Activated naive CD8-positive, alpha-beta T cell treated with anti-CD3 and anti-CD28 coated beads, Interleukin-2, amount 10 ng/mL, durations not matched to agents 7 days and 5 days (primary cell): Measurements from ENCODE around the gene BCL6. TPM values are rescaled to one million over a fixed set of nuclear protein-coding genes. Genes with fewer than 3 reads are reported as not detected.

Experiments
- ATAC-seq: fragments of 150-1000 bp; cut with Tn5 transposase; one replicate; pipeline ENCODE4 v1.10.0; 2021; ENCODE audit warnings: low read depth, moderate library complexity
- POLR2A ChIA-PET: fragments of 350-600 bp; sonication (Branson Sonifier 250); formaldehyde crosslinking; loops from one replicate; lab custom pipeline; 2021; ENCODE audit warnings: antibody characterized with exemption; lab: Charles Lee
- DNase-seq: peaks from one replicate; pipeline ENCODE4 v3.0.0; 2021
- H3K27ac Mint-ChIP-seq: one replicate; pipeline ENCODE4 v1.8.0; 2022; ENCODE audit warnings: mild to moderate bottlenecking, mixed read lengths
- H3K27me3 Mint-ChIP-seq: one replicate; pipeline ENCODE4 v1.8.0; 2022; ENCODE audit warnings: mild to moderate bottlenecking, moderate library complexity, mixed read lengths
- H3K36me3 Mint-ChIP-seq: one replicate; pipeline ENCODE4 v1.8.0; 2021; ENCODE audit warnings: mild to moderate bottlenecking, mixed read lengths
- H3K4me1 Mint-ChIP-seq: one replicate; pipeline ENCODE4 v1.8.0; 2021; ENCODE audit warnings: mixed read lengths
- H3K4me3 Mint-ChIP-seq: one replicate; pipeline ENCODE4 v1.8.0; 2022; ENCODE audit warnings: mild to moderate bottlenecking, moderate library complexity, mixed read lengths
- H3K9me3 Mint-ChIP-seq: one replicate; pipeline ENCODE4 v1.8.0; 2021; ENCODE audit warnings: mixed read lengths
- total RNA-seq, 2 experiments: library from RNA; stranded (reverse); gene quantifications; one replicate each; pipeline ENCODE4 v1.2.3, GENCODE V29; 2021

BCL6 gene
- total RNA-seq: 10 to 100 TPM; 32.1 to 34.0 TPM

DNA sequence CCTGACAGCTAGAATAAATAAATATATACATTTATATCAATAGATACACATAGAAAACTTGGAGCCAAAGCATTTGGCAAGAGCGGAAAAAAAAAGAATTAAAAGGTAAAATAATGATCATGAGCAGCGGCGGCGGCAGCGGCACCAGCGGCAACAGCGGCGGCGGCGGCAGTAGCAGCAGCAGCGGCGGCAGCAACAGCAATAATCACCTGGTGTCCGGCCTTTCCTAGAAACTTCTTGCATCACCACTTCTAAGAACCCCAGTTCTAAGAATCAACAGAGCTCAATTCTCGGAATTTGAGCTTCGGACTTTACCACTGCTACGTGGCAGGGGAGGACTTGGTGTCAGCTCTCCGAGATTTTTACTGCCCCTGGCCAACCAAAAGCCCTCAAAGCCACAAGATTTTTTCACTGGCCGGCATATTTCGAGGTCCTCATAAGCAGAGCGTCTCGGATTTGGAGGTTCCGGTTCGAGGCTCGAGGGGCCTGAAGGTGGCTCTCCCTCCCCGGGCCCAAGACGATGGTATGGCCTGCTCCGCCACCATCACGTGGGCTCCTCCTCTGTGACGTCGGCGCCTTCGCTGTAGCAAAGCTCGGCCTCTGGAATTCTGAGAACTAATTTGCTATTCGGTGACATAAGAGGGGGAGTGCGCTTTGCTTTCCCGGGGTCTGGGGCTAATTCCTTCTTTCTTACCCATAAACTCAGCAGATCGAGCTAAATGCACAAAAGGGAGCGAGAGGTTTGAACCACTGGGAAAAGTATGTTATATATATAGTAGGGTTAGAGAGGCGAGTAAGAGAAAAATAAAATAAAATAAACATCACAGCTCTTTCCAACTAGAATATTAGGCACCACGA lies at the start of gene BCL6:
TSS of gene BCL6 (minus strand) at position 268 of the 858 bp plus-strand sequence. CDS start 11,775 bp downstream, outside the sequence.
- DNase-seq: peak; percentile 90
- no peaks in the 10 kb centered on the region for H3K27me3 Mint-ChIP-seq
- H3K4me1 Mint-ChIP-seq: peaks cover 53% of the 10 kb centered on the region
- peak; percentile 38 for ATAC-seq
- peak within 1 kb of the TSS; percentile 99 for H3K27ac Mint-ChIP-seq
- POLR2A ChIA-PET: interaction anchor here (0.6 to 9.2 kb wide), 60 partner anchors 8 to 1387 kb away, joined by 3 to 271 read pairs (median 4); partner anchors contain the start of genes LPP and RTP4
- no peaks in the 10 kb centered on the region for H3K9me3 Mint-ChIP-seq
- H3K36me3 Mint-ChIP-seq: peaks cover 17% of the 10 kb centered on the region
- H3K4me3 Mint-ChIP-seq: peak within 1 kb of the TSS; percentile 99

DNA sequence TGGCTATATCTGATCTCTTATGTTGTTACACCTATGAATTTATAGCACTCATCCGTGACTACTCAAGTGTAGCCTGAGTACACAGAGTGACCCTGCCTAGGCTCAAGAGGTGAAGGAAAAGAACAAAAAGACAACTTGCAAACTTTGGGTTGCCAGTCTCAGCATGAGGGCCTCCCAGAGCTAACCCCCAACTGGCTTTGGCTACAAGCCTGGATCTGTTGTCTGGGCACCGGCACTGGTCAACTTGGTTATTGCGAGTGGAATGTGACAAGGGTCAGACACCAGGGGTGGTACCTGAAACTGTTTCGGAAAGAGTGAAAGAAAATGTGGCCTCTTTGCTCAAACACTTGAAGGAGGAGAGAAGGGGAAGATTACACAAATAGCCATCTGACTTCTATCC lies 49.5 kb upstream of the BCL6 start:
- Mint-ChIP-seq H3K9me3 (peaks cover 9% of the 10 kb centered on the region), H3K4me1 (peaks cover 40% of the 10 kb centered on the region), H3K27me3 (no peaks in the 10 kb centered on the region), H3K4me3 (no peak overlapping the region), H3K27ac (peak overlapping the region; percentile 0), H3K36me3 (peaks cover 46% of the 10 kb centered on the region)
- ATAC-seq: no peak
- no peak for DNase-seq
- POLR2A ChIA-PET: no interaction called here

DNA sequence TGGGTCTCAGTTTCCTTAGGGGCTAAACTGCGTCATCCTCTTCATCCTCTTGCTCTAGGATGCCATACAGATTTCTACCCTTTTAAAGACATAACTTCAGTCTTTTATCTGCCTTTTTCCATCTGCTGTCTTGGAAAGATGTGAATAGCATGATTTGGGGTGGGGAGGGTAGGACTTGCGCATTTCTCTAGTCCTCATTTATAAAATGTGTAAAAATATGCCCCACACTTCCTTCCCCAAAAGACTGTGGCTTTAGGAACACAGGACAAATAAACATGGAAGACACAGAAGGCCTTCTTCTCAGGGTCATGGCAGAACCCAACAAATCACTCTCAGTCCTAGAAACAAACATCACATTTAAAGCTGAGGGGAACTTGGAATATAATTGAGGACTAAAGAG lies 48.4 kb upstream of the BCL6 start:
- POLR2A ChIA-PET: no interaction called here
- H3K4me3 Mint-ChIP-seq: no peak overlapping the region
- DNase-seq (no peak), ATAC-seq (no peak)
- H3K27ac Mint-ChIP-seq: no peak overlapping the region
- peaks cover 49% of the 10 kb centered on the region for H3K36me3 Mint-ChIP-seq
- H3K27me3 Mint-ChIP-seq: no peaks in the 10 kb centered on the region
- H3K4me1 Mint-ChIP-seq: peaks cover 34% of the 10 kb centered on the region
- H3K9me3 Mint-ChIP-seq: peaks cover 9% of the 10 kb centered on the region

DNA sequence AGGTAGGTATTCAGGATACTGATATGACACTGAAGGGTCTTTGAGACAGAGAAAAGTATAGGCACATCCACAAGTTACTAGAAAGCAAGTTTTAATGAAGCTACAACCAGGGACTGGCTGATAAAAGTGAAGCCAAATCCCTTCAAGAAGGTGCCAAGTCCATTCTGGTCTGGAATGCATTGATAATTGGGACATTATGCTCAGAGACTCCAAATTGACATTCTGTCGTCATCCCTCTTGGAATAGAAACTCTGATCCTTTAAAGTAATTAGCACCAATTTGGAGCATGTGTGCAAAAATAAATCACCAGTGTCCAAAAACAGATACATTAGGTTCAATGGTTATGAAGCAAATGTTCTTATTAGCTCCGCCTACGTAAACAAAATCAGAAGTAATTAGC lies 47.3 kb upstream of the BCL6 start:
- no peak overlapping the region for H3K27ac Mint-ChIP-seq
- no peaks in the 10 kb centered on the region for H3K27me3 Mint-ChIP-seq
- H3K9me3 Mint-ChIP-seq: peaks cover 7% of the 10 kb centered on the region
- DNase-seq (no peak), ATAC-seq (no peak)
- H3K4me3 Mint-ChIP-seq: no peak overlapping the region
- H3K36me3 Mint-ChIP-seq: peaks cover 45% of the 10 kb centered on the region
- POLR2A ChIA-PET: no interaction called here
- H3K4me1 Mint-ChIP-seq: peaks cover 25% of the 10 kb centered on the region

DNA sequence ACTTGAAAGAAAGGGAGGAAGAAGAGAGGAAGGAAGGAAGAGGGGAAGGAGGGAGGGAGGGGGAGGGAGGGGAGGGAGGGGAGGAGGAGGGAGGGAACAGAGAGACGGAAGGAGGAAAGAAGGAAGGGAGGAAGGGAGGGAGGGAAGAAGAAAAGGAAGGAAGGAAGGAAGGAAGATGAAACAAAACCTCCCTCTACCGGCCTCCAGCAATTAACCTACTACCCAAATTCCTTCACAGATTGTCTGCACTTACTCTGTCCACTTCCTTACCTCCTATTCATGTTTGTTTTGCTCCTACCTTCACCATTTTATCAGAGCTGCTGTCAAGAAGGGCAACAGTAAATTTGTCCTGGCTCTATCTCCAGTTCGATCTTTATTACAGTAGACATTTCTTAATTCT lies 44.6 kb upstream of the BCL6 start:
- POLR2A ChIA-PET: no interaction called here
- H3K27ac Mint-ChIP-seq: no peak overlapping the region

DNA sequence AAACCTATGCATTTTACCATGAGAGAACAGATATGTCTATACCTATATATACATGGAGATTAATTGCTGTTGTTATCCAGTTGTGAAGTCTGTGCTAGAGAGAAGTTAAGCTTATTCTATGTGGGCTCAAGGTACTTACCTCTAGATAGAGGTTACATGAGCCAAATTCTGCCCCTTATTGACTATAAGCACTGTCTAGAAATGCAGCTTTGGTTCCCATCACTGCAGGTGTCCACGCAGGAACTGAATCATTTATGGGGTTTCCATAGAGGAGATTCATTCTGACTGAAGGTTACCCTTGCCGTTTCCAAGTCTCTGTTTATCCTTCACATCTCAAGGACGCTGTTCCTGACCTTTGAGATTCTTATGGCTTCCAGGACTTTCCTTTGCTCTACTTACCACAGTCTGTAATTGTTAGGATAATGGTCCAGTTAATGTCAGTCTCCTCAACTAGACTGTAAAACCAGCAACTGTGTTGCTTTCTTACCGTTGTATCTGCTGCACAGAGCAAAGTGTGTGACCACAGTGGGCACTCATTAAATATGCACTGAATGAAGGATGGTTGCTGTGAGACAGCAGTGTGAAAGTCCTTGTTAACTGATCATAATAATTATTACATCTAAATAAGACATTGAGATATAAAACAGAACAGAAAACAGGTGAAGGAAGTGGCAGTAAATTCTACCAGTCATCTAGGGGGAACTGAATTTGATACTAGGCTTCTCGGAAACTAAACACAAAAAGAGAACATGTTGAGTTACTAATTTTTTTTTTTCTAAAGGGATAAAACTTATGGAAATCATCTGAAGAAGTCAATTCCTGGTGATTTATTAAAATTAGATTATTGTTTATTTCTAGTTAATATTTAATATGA lies 44.0 kb upstream of the BCL6 start:
- Mint-ChIP-seq H3K27me3 (no peaks in the 10 kb centered on the region), H3K9me3 (peaks cover under 1% of the 10 kb centered on the region), H3K4me1 (peaks cover 19% of the 10 kb centered on the region), H3K27ac (no peak overlapping the region), H3K36me3 (peaks cover 25% of the 10 kb centered on the region), H3K4me3 (no peak overlapping the region)
- POLR2A ChIA-PET: interaction anchor here (0.7 kb wide), 1 partner anchor 9 kb away, joined by 4 read pairs; no protein-coding TSS in a partner anchor
- no peak for ATAC-seq
- DNase-seq: no peak

More for the DNA sequence above, 44.6 kb upstream of the BCL6 start:
- no peaks in the 10 kb centered on the region for H3K27me3 Mint-ChIP-seq
- ATAC-seq (no peak), DNase-seq (no peak)
- peaks cover 3% of the 10 kb centered on the region for H3K9me3 Mint-ChIP-seq
- peaks cover 19% of the 10 kb centered on the region for H3K4me1 Mint-ChIP-seq
- no peak overlapping the region for H3K4me3 Mint-ChIP-seq
- peaks cover 32% of the 10 kb centered on the region for H3K36me3 Mint-ChIP-seq

DNA sequence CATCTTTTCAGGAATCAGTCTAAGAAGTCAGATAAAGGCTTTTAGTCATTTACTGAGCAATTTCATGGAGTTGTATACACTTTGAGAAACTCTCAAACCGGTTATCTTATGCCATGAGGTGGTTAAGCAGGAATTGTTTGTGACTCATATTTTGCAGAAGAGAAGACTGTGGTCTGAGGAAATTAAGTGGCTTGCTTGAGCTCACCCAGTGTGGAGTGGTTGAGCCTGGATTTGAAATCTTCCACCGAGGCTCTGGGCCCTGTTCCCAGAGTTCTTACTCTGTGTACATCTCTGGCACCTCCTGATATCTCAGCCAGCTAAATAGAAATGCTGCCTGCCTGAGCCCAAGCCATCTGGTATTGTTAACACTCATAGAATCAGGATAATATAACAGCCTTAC lies 37.8 kb upstream of the BCL6 start:
- Mint-ChIP-seq H3K27me3 (no peaks in the 10 kb centered on the region), H3K9me3 (peaks cover 5% of the 10 kb centered on the region), H3K4me3 (no peak overlapping the region), H3K27ac (no peak overlapping the region), H3K36me3 (peaks cover 19% of the 10 kb centered on the region), H3K4me1 (peaks cover 29% of the 10 kb centered on the region)
- POLR2A ChIA-PET: no interaction called here
- ATAC-seq (no peak), DNase-seq (no peak)

DNA sequence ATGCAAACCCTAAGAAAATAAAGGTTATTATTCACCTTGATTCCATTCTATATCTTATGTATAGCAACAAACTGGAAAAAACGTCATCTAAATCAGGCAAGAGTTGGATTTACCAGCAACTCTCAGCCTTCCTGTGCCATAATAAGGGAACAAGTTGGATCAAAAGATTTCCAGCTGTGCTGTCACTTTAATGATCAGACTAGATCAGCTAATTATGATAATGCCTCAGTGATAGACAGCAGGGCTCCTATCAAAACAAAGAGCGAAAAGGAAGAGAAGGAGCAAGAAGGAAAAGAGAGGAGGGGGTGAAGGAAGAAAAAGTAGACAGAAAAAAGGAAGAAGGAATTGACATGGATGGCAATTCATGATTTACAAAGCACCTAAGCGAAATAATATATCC lies 36.7 kb upstream of the BCL6 start:
- no peak for ATAC-seq
- Mint-ChIP-seq H3K4me3 (no peak overlapping the region), H3K9me3 (peaks cover 5% of the 10 kb centered on the region), H3K27ac (no peak overlapping the region), H3K36me3 (peaks cover 21% of the 10 kb centered on the region), H3K27me3 (no peaks in the 10 kb centered on the region), H3K4me1 (peaks cover 39% of the 10 kb centered on the region)
- POLR2A ChIA-PET: no interaction called here
- no peak for DNase-seq

DNA sequence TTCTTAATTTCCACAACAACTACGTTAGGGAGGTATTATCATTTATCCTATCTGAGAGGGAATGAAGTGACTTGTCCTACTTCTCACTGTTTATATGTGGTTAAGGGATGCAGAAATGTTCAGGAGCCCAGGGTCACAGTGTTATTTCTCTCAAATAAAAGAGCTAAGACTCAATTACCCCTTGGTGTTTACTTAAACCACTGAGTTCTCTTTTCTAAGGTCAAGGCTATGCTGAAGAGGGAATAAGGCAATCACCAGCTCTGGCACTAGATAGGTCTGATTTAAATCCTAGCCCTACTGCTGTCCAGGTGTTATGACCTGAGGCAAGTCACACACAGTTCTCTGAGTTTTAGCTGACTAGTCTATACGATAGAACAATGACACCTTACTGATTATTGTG lies 35.7 kb upstream of the BCL6 start:
- no peak overlapping the region for H3K4me3 Mint-ChIP-seq
- H3K4me1 Mint-ChIP-seq: peaks cover 41% of the 10 kb centered on the region
- ATAC-seq (no peak), DNase-seq (no peak)
- H3K9me3 Mint-ChIP-seq: peaks cover 5% of the 10 kb centered on the region
- peaks cover 21% of the 10 kb centered on the region for H3K36me3 Mint-ChIP-seq
- POLR2A ChIA-PET: interaction anchor here (0.7 kb wide), 1 partner anchor 44 kb away, joined by 3 read pairs; no protein-coding TSS in a partner anchor
- no peak overlapping the region for H3K27ac Mint-ChIP-seq
- no peaks in the 10 kb centered on the region for H3K27me3 Mint-ChIP-seq

DNA sequence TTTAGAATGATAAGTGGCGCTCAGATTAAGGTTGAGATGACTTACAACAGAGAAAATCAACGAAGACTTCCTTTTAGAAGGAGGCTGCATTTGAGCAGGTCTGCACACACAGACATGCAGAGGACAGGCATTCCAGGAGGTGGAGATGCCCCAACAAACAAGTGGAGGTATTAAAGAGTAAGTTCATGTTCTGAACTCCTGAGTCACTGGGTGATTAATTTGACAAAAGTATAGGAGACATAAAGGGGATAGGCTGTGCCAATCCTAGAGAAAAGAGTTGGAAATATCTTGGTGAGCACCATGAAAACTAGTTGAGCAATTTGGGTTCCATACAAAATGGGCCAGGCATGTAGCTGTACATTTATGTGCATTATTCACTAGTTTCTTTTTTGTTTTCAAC lies 33.5 kb upstream of the BCL6 start:
- H3K27ac Mint-ChIP-seq: peak overlapping the region; percentile 66
- POLR2A ChIA-PET: no interaction called here
- H3K36me3 Mint-ChIP-seq: peaks cover 24% of the 10 kb centered on the region
- H3K9me3 Mint-ChIP-seq: peaks cover 3% of the 10 kb centered on the region
- peaks cover 46% of the 10 kb centered on the region for H3K4me1 Mint-ChIP-seq
- no peak overlapping the region for H3K4me3 Mint-ChIP-seq
- ATAC-seq (no peak), DNase-seq (no peak)
- no peaks in the 10 kb centered on the region for H3K27me3 Mint-ChIP-seq

DNA sequence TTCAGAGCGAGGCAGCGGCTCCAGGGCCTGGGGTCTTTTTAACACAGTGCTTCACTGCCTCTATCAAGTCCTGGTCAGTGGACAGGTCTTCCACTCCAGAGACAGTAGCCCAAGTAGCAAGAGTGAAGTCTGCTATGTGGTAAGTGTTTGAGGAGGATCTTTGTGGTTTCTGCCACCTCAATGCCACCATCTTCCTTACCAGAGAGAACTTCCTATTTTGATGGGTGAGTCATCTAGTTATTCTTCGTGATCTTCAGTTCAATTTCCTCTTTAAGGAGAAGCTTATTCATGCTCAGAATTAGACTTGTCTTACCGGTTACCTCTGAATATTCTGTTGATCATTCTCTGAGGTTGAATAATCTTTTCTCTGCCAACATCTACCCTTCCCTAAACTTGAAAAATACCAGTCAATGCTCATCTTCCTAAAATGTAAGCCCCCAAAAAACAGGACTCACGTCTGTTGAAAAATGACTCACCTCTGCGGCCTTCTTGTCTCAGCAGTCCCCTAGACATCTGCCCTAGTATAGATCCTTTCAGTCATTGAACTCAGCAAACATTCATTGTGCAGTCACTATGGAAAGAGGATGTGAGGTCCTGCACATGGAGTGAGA lies 32.2 kb upstream of the BCL6 start:
- POLR2A ChIA-PET: interaction anchor here (1.0 to 2.0 kb wide), 4 partner anchors 10 to 34 kb away, joined by 3 to 12 read pairs (median 6); partner anchors contain the start of gene BCL6
- DNase-seq (peak; percentile 39), ATAC-seq (peak; percentile 84)
- H3K4me3 Mint-ChIP-seq: peak overlapping the region; percentile 69
- H3K9me3 Mint-ChIP-seq: peaks cover 3% of the 10 kb centered on the region
- peaks cover 44% of the 10 kb centered on the region for H3K4me1 Mint-ChIP-seq
- no peaks in the 10 kb centered on the region for H3K27me3 Mint-ChIP-seq
- H3K27ac Mint-ChIP-seq: peak overlapping the region; percentile 91
- peaks cover 27% of the 10 kb centered on the region for H3K36me3 Mint-ChIP-seq

DNA sequence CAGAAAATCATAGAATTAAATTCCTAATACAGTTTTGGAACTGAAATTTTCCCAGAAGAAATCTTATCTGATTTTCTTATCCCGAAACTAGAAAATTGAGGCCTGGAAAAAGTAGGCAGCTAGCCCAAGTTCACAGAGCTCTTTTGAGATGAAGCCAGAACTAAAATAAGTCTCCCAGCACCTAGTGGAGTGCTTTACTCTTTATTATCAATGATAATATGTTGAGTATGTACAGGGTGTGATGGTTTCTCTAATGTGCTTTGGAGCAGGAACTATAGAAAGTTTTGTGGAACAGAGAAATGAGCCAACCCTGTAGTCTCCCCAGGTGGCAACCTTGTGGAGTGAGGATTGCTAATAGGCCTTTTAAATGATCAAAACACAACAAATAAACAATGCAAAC lies 30.3 kb upstream of the BCL6 start:
- POLR2A ChIA-PET: no interaction called here

More for the DNA sequence above, 30.3 kb upstream of the BCL6 start:
- DNase-seq (no peak), ATAC-seq (no peak)
- peaks cover 23% of the 10 kb centered on the region for H3K36me3 Mint-ChIP-seq
- H3K27ac Mint-ChIP-seq: no peak overlapping the region
- no peak overlapping the region for H3K4me3 Mint-ChIP-seq
- peaks cover 39% of the 10 kb centered on the region for H3K4me1 Mint-ChIP-seq
- no peaks in the 10 kb centered on the region for H3K27me3 Mint-ChIP-seq
- peaks cover 3% of the 10 kb centered on the region for H3K9me3 Mint-ChIP-seq
